Ishikawa (cell line): ENCODE data around the gene PSMG2.

Source experiments
- CREB1 ChIP-seq: IDR thresholded peaks from 2 replicates; pipeline ENCODE4 v1.6.1; 2012; ENCODE audit warnings: low read depth
- FOXM1 ChIP-seq: IDR thresholded peaks from 2 replicates; pipeline ENCODE4 v1.6.1; 2012; ENCODE audit warnings: low read depth, borderline replicate concordance
- RAD21 ChIP-seq: IDR thresholded peaks from 2 replicates; pipeline ENCODE4 v1.6.1; 2012; ENCODE audit warnings: low read depth
- REST ChIP-seq: IDR thresholded peaks from 2 replicates; pipeline ENCODE4 v1.6.1; 2012; ENCODE audit warnings: low read depth, mild to moderate bottlenecking
- TEAD4 ChIP-seq: IDR thresholded peaks from 2 replicates; pipeline ENCODE4 v1.6.1; 2012
- YY1 ChIP-seq: IDR thresholded peaks from 2 replicates; pipeline ENCODE4 v1.6.1; 2012; ENCODE audit warnings: low read depth
- ZBTB7A ChIP-seq: IDR thresholded peaks from 2 replicates; pipeline ENCODE4 v1.6.1; 2012; ENCODE audit warnings: low read depth

GRCh38 chr18:12773369-12773768 is 70.5 kb downstream of the PSMG2 start:
- no peak for TF ChIP-seq YY1
- no peak for TF ChIP-seq RAD21
- TF ChIP-seq REST: no peak
- no peak for TF ChIP-seq FOXM1
- TF ChIP-seq CREB1: no peak
- TF ChIP-seq TEAD4: no peak
- TF ChIP-seq ZBTB7A: no peak
